ENCODE measurements around the gene COL18A1. TPM values are rescaled to one million over a fixed set of nuclear protein-coding genes. Genes with fewer than 3 reads are reported as not detected.

COL18A1 gene
- total and polyA plus RNA-seq, 9 of the 15 experiments (the other 6 are each of a cell fraction or from before 2014, with no cell fraction given) = 0.14 to 16.4 (median 2.0) TPM

- TF ChIP-seq CLOCK (CRISPR knock-in tag; IDR thresholded peaks at IDR 0.05; ENCODE audit: borderline replicate concordance) (no peak), CHAMP1 (IDR thresholded peaks at IDR 0.05) (no peak), CUX1 (CRISPR knock-in tag; IDR thresholded peaks at IDR 0.05) (no peak), KLF1 (tag; IDR thresholded peaks at IDR 0.05) (no peak)
These were observed 137.3 kb downstream of the COL18A1 start, which contains the start of gene SLC19A1 (continued) for GRCh38 chr21:45542242-45542666.
